H1 (cell line): Measurements from ENCODE around the gene EXOSC5.

ENCODE experiments used
- CHD1 ChIP-seq: IDR thresholded peaks from 2 replicates; pipeline ENCODE4 v1.6.1; 2012; ENCODE audit warnings: low read depth, low read length, improper control_type of control experiment
- CHD2 ChIP-seq: IDR thresholded peaks from 2 replicates; pipeline ENCODE4 v1.6.1; 2012; ENCODE audit warnings: low read length, improper control_type of control experiment
- CREB1 ChIP-seq: IDR thresholded peaks from 2 replicates; pipeline ENCODE4 v1.6.1; 2012; ENCODE audit warnings: inconsistent platforms
- CTCF ChIP-seq, 3 experiments: IDR thresholded peaks; 1 replicate in 2 of 3; 2 replicates in 1 of 3; pipeline versions ENCODE4 v1.5.1 to v1.6.1; 2011; ENCODE audit warnings: low read length in 3 of 3, mild to moderate bottlenecking in 3 of 3, inconsistent platforms in 2 of 3, low read depth in 1 of 3, moderate library complexity in 1 of 3; ENCODE audit not compliant: insufficient read depth in 1 of 3; ENCODE audit errors: control extremely low read depth in 1 of 3
- EGR1 ChIP-seq: IDR thresholded peaks from 2 replicates; pipeline ENCODE4 v1.6.1; 2011; ENCODE audit warnings: low read depth, low read length, borderline replicate concordance
- EZH2 ChIP-seq: fragments of 200-600 bp; sonication (generic); IDR thresholded peaks from 2 replicates; pipeline ENCODE4 v1.7.1; 2012; ENCODE audit warnings: low read depth, mild to moderate bottlenecking, moderate library complexity, low read length, inconsistent platforms; ENCODE audit not compliant: severe bottlenecking
- JUND ChIP-seq: IDR thresholded peaks from 2 replicates; pipeline ENCODE4 v1.6.1; 2011; ENCODE audit warnings: mild to moderate bottlenecking, improper control_type of control experiment, low read length
- MAX ChIP-seq: IDR thresholded peaks from 2 replicates; pipeline ENCODE4 v1.6.1; 2012; ENCODE audit warnings: inconsistent platforms
- POLR2A ChIP-seq, 2 experiments: IDR thresholded peaks; 1 replicate in 1 of 2; 2 replicates in 1 of 2; pipeline ENCODE4 v1.6.1; 2011; ENCODE audit warnings: low read depth in 2 of 2, low read length in 2 of 2, mild to moderate bottlenecking in 2 of 2; ENCODE audit errors: control extremely low read depth in 1 of 2
- RNF2 ChIP-seq: fragments of 200-900, 300-1000 bp; sonication (generic); IDR thresholded peaks from 2 replicates; pipeline ENCODE4 v1.7.1; 2016; ENCODE audit warnings: borderline replicate concordance, low read depth, mild to moderate bottlenecking, antibody characterized with exemption, low read length; ENCODE audit not compliant: poor library complexity, severe bottlenecking; ENCODE audit errors: missing control alignments
- TCF12 ChIP-seq: IDR thresholded peaks from 2 replicates; pipeline ENCODE4 v1.6.1; 2011; ENCODE audit warnings: low read depth, mild to moderate bottlenecking, low read length
- TEAD4 ChIP-seq: IDR thresholded peaks from 2 replicates; pipeline ENCODE4 v1.6.1; 2012; ENCODE audit warnings: low read depth, low read length, inconsistent platforms, mixed read lengths

- TF ChIP-seq JUND (no peak), CTCF (IDR thresholded peaks at IDR 0.05; ENCODE audit: control extremely low read depth in 1 of 3, insufficient read depth in 1 of 3, low read depth in 1 of 3, low read length in 3 of 3) (no peak), TEAD4 (no peak), CHD1 (no peak), EGR1 (no peak), CHD2 (no peak), EZH2 (no peak), CREB1 (no peak), MAX (no peak), TCF12 (no peak), POLR2A (IDR thresholded peaks at IDR 0.05; ENCODE audit: control extremely low read depth in 1 of 2, low read depth in 2 of 2, low read length in 2 of 2) (no peak), RNF2 (no peak)
These were observed 40.0 kb downstream of the EXOSC5 start for GRCh38 chr19:41356984-41357739.
